Tibial artery (tissue), 4 donors: ENCODE results near the gene NELL2.

Source experiments
- DNase-seq, 2 donors: peaks; one replicate each; pipeline ENCODE4 v3.0.0-alpha.2; 2019
- H3K27ac ChIP-seq, 2 donors: fragments of 200-600 bp; sonication (generic) in 1 of 2; 1 replicate in 1 of 2; 2 replicates in 1 of 2; pipeline ENCODE4 v1.5.1; 2018 to 2019; ENCODE audit warnings: mild to moderate bottlenecking in 1 of 2
- H3K27me3 ChIP-seq, 2 donors: fragments of 200-600 bp; sonication (generic) in 1 of 2; one replicate each; pipeline versions ENCODE4 v1.5.1 to v1.6.0; 2016 to 2019
- H3K36me3 ChIP-seq, 3 donors: fragments of 200-600 bp; sonication (generic) in 2 of 3; one replicate each; pipeline ENCODE4 v1.5.1; 2016 to 2019; ENCODE audit warnings: mild to moderate bottlenecking in 2 of 3
- H3K4me1 ChIP-seq, 4 donors: fragments of 200-600 bp; sonication (generic) in 2 of 4; 1 replicate in 3 of 4; 2 replicates in 1 of 4; pipeline ENCODE4 v1.5.1; 2016 to 2019
- H3K4me3 ChIP-seq, 2 donors: fragments of 200-600 bp; sonication (generic) in 1 of 2; 1 replicate in 1 of 2; 2 replicates in 1 of 2; pipeline ENCODE4 v1.5.1; 2018 to 2019; ENCODE audit warnings: mild to moderate bottlenecking in 2 of 2
- H3K9me3 ChIP-seq, 3 donors: fragments of 200-600 bp; sonication (generic) in 1 of 3; one replicate each; pipeline ENCODE4 v1.5.1; 2016 to 2019
- CTCF ChIP-seq, 2 experiments: fragments of 200-600 bp in 1 of 2; fragments of 450-650 bp in 1 of 2; IDR thresholded peaks; one replicate each; pipeline ENCODE4 v1.5.1; 2017 to 2019; ENCODE audit warnings: antibody characterized with exemption in 2 of 2, mild to moderate bottlenecking in 1 of 2, moderate library complexity in 1 of 2
- intact Hi-C: fragments of 100-400 bp; cut with DNase I; formaldehyde crosslinking; loops from one replicate; pipeline ENCODE4 v1.15.0; 2023; ENCODE audit warnings: low total_unique reads

Gene NELL2

GRCh38 chr12:44584625-44585024, 291.5 kb downstream of the NELL2 start:
- Histone ChIP-seq H3K9me3 (no peaks in the 10 kb centered on the region), H3K36me3 (no peaks in the 10 kb centered on the region), H3K27me3 (no peaks in the 10 kb centered on the region), H3K4me3 (no peak overlapping the region), H3K4me1 (no peaks in the 10 kb centered on the region), H3K27ac (no peak overlapping the region)
- TF ChIP-seq CTCF (IDR thresholded peaks at IDR 0.05): no peak
- DNase-seq: no peak
- intact Hi-C loops: no loop called here

- Histone ChIP-seq H3K27me3 (no peaks in the 10 kb centered on the region), H3K4me1 (no peaks in the 10 kb centered on the region), H3K4me3 (no peak overlapping the region), H3K27ac (no peak overlapping the region), H3K9me3 (no peaks in the 10 kb centered on the region), H3K36me3 (no peaks in the 10 kb centered on the region)
- no peak for DNase-seq
- intact Hi-C loops: no loop called here
- TF ChIP-seq CTCF (IDR thresholded peaks at IDR 0.05): no peak
Measured at GRCh38 chr12:44582521-44582920, 293.6 kb downstream of the NELL2 start.

- no peak overlapping the region for H3K4me3 ChIP-seq
- no peaks in the 10 kb centered on the region for H3K4me1 ChIP-seq
- DNase-seq: no peak
- H3K36me3 ChIP-seq: no peaks in the 10 kb centered on the region
- H3K27me3 ChIP-seq: no peaks in the 10 kb centered on the region
- H3K27ac ChIP-seq: no peak overlapping the region
- TF ChIP-seq CTCF (IDR thresholded peaks at IDR 0.05): no peak
- intact Hi-C loops: no loop called here
- no peaks in the 10 kb centered on the region for H3K9me3 ChIP-seq
Measured at GRCh38 chr12:44581642-44582242, 294.4 kb downstream of the NELL2 start.

- Histone ChIP-seq H3K27me3 (no peaks in the 10 kb centered on the region), H3K4me1 (no peaks in the 10 kb centered on the region), H3K27ac (no peak overlapping the region), H3K9me3 (no peaks in the 10 kb centered on the region), H3K36me3 (no peaks in the 10 kb centered on the region), H3K4me3 (no peak overlapping the region)
- intact Hi-C loops: no loop called here
- no peak for TF ChIP-seq CTCF (IDR thresholded peaks at IDR 0.05)
- no peak for DNase-seq
Measured at GRCh38 chr12:44574586-44574985, 301.5 kb downstream of the NELL2 start.

GRCh38 chr12:44573723-44574122, 302.4 kb downstream of the NELL2 start:
- DNase-seq: no peak
- Histone ChIP-seq H3K4me3 (no peak overlapping the region), H3K36me3 (no peaks in the 10 kb centered on the region), H3K27ac (no peak overlapping the region), H3K4me1 (no peaks in the 10 kb centered on the region), H3K9me3 (no peaks in the 10 kb centered on the region), H3K27me3 (no peaks in the 10 kb centered on the region)
- no peak for TF ChIP-seq CTCF (IDR thresholded peaks at IDR 0.05)
- intact Hi-C loops: no loop called here

GRCh38 chr12:44571006-44571550, 305.0 kb downstream of the NELL2 start:
- intact Hi-C loops: no loop called here
- no peak overlapping the region for H3K27ac ChIP-seq
- no peaks in the 10 kb centered on the region for H3K9me3 ChIP-seq
- H3K4me1 ChIP-seq: no peaks in the 10 kb centered on the region
- no peaks in the 10 kb centered on the region for H3K36me3 ChIP-seq
- no peaks in the 10 kb centered on the region for H3K27me3 ChIP-seq
- no peak for TF ChIP-seq CTCF (IDR thresholded peaks at IDR 0.05)
- no peak overlapping the region for H3K4me3 ChIP-seq
- no peak for DNase-seq
